PC-9 (cell line): ENCODE measurements around the gene GSC2. TPM values are rescaled to one million over a fixed set of nuclear protein-coding genes. Genes with fewer than 3 reads are reported as not detected.
A peak's percentile ranks its signal among the peaks of the same experiment; 100 is the strongest.

ENCODE experiments used
- BruUV-seq: library from RNA; stranded (reverse); fragments of 400-500 nt; replicated peaks from 2 replicates; lab custom pipeline; 2021; lab: Mats Ljungman, UMichigan
- CTCF ChIA-PET: fragments of 300-600 bp; sonication (Branson Sonifier 250); formaldehyde crosslinking; loops from one replicate; lab custom pipeline; 2022; ENCODE audit warnings: antibody characterized with exemption; lab: Charles Lee
- POLR2A ChIA-PET: fragments of 300-600 bp; sonication (Branson Sonifier 250); formaldehyde crosslinking; loops from one replicate; lab custom pipeline; 2022; ENCODE audit warnings: antibody characterized with exemption; ENCODE audit not compliant: unreplicated experiment; lab: Charles Lee
- DNase-seq, 2 experiments: peaks; one replicate each; pipeline versions ENCODE4 v3.0.0 to v3.0.0-alpha.2; 2015 to 2022; ENCODE audit warnings: mixed read lengths in 1 of 2
- H2AFZ ChIP-seq: fragments of 200-600 bp; sonication (generic); 2 replicates; pipeline ENCODE4 v1.8.1; 2017; ENCODE audit warnings: antibody characterized with exemption
- H3F3A ChIP-seq: fragments of 200-600 bp; sonication (generic); 2 replicates; pipeline ENCODE4 v1.8.1; 2017; ENCODE audit warnings: antibody characterized with exemption, mild to moderate bottlenecking, low read depth; ENCODE audit not compliant: insufficient read depth
- H3K27ac ChIP-seq: fragments of 200-600 bp; sonication (generic); 2 replicates; pipeline ENCODE4 v1.6.1; 2016; ENCODE audit warnings: mixed run types
- H3K27me3 ChIP-seq: fragments of 200-600 bp; sonication (generic); 2 replicates; pipeline ENCODE4 v1.6.1; 2016; ENCODE audit warnings: low read depth, mixed run types; ENCODE audit not compliant: insufficient read depth
- H3K36me3 ChIP-seq: fragments of 200-600 bp; sonication (generic); 2 replicates; pipeline ENCODE4 v1.6.1; 2016; ENCODE audit warnings: low read depth, mixed run types
- H3K4me1 ChIP-seq: fragments of 200-600 bp; sonication (generic); replicated peaks from 2 replicates; pipeline ENCODE4 v1.6.1; 2016; ENCODE audit warnings: mixed run types; ENCODE audit not compliant: insufficient read depth
- H3K4me2 ChIP-seq: fragments of 200-600 bp; sonication (generic); 2 replicates; pipeline ENCODE4 v1.6.1; 2017; ENCODE audit warnings: mixed run types
- H3K4me3 ChIP-seq: fragments of 200-600 bp; sonication (generic); 2 replicates; pipeline ENCODE4 v1.6.1; 2016; ENCODE audit warnings: mixed run types
- H3K79me2 ChIP-seq: fragments of 200-600 bp; sonication (generic); 2 replicates; pipeline ENCODE4 v1.6.1; 2017; ENCODE audit warnings: low read depth, mixed run types
- H3K9me2 ChIP-seq: fragments of 200-600 bp; sonication (generic); 2 replicates; pipeline ENCODE4 v1.8.1; 2017; ENCODE audit warnings: mild to moderate bottlenecking; ENCODE audit not compliant: insufficient read depth
- H3K9me3 ChIP-seq: fragments of 200-600 bp; sonication (generic); 2 replicates; pipeline ENCODE4 v1.8.1; 2016; ENCODE audit warnings: low read depth; ENCODE audit not compliant: insufficient read depth
- H4K20me1 ChIP-seq: fragments of 200-600 bp; sonication (generic); 2 replicates; pipeline ENCODE4 v1.8.1; 2017; ENCODE audit not compliant: insufficient read depth
- EZH2 ChIP-seq: fragments of 200-600 bp; sonication (generic); IDR thresholded peaks from 2 replicates; pipeline ENCODE4 v1.8.0; 2017; ENCODE audit warnings: antibody characterized with exemption, low read depth
- intact Hi-C: fragments of 100-400 bp; cut with micrococcal nuclease; formaldehyde crosslinking; loops from one replicate; pipeline ENCODE4 v1.10.0; 2022; ENCODE audit not compliant: unreplicated experiment
- total RNA-seq: library from RNA; stranded (reverse); gene quantifications from 2 replicates; pipeline ENCODE4 v1.2.3, GENCODE V29; 2021
- TF ChIP-seq, protein P1 (sequence below): fragments of 200-600 bp; sonication (generic); conservative IDR thresholded peaks from 2 replicates; pipeline ENCODE4 v1.6.1; 2017; ENCODE audit warnings: mixed run types, antibody characterized with exemption, mild to moderate bottlenecking, moderate library complexity

The GSC2 gene
- total RNA-seq, 1 experiment from 2014 or later = not detected

DNA sequence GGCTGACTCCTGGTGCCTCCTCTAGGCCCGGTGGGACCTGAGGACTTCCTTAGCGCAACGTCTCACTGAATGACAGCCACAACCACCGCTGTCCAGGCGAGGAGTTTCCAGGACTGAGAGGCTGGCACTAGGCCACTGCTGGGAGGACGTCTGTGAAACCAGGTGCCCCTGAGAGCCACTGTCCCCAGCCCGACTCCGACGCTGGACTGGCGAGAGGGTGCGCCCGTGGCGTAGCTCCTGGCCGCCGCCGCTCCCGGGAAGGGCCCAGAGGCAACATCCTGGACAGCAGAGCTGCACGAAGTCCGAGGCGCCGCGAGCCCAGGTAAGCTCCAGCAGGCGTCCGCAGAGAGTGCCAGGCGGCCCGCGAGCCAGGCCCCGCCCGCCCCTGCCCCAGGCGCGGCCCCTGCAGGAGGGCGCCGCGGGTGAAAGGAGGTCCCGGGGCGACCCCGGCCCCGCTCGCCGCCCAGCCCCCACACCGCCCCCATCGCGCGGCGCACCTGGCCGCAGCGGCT lies 28.4 kb downstream of the GSC2 start:
- ChIA-PET CTCF (no interaction called here), POLR2A (interaction anchor here (0.7 kb wide), 1 partner anchor 190 kb away, joined by 6 read pairs; no protein-coding TSS in a partner anchor)
- H3K27me3 ChIP-seq = no peaks in the 10 kb centered on the region
- H3K4me2 ChIP-seq = peak overlapping the region; percentile 94
- no peak for TF ChIP-seq EZH2
- TF ChIP-seq, protein P1, sequence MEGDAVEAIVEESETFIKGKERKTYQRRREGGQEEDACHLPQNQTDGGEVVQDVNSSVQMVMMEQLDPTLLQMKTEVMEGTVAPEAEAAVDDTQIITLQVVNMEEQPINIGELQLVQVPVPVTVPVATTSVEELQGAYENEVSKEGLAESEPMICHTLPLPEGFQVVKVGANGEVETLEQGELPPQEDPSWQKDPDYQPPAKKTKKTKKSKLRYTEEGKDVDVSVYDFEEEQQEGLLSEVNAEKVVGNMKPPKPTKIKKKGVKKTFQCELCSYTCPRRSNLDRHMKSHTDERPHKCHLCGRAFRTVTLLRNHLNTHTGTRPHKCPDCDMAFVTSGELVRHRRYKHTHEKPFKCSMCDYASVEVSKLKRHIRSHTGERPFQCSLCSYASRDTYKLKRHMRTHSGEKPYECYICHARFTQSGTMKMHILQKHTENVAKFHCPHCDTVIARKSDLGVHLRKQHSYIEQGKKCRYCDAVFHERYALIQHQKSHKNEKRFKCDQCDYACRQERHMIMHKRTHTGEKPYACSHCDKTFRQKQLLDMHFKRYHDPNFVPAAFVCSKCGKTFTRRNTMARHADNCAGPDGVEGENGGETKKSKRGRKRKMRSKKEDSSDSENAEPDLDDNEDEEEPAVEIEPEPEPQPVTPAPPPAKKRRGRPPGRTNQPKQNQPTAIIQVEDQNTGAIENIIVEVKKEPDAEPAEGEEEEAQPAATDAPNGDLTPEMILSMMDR = no peak
- no peaks in the 10 kb centered on the region for H3K9me3 ChIP-seq
- H3K79me2 ChIP-seq = peaks cover 49% of the 10 kb centered on the region
- H3K4me1 ChIP-seq = peaks cover 15% of the 10 kb centered on the region
- H3K9me2 ChIP-seq = no peaks in the 10 kb centered on the region
- peak overlapping the region; percentile 91 for H2AFZ ChIP-seq
- H3K27ac ChIP-seq = peak overlapping the region; percentile 53
- DNase-seq = peak in 1 of 2 experiments; percentile 24
- H3F3A ChIP-seq = no peaks in the 10 kb centered on the region
- intact Hi-C loops = no loop called here
- H3K36me3 ChIP-seq = no peaks in the 10 kb centered on the region
- H4K20me1 ChIP-seq = peaks cover 17% of the 10 kb centered on the region
- BruUV-seq = no TSS peak
- H3K4me3 ChIP-seq = peak overlapping the region; percentile 82

DNA sequence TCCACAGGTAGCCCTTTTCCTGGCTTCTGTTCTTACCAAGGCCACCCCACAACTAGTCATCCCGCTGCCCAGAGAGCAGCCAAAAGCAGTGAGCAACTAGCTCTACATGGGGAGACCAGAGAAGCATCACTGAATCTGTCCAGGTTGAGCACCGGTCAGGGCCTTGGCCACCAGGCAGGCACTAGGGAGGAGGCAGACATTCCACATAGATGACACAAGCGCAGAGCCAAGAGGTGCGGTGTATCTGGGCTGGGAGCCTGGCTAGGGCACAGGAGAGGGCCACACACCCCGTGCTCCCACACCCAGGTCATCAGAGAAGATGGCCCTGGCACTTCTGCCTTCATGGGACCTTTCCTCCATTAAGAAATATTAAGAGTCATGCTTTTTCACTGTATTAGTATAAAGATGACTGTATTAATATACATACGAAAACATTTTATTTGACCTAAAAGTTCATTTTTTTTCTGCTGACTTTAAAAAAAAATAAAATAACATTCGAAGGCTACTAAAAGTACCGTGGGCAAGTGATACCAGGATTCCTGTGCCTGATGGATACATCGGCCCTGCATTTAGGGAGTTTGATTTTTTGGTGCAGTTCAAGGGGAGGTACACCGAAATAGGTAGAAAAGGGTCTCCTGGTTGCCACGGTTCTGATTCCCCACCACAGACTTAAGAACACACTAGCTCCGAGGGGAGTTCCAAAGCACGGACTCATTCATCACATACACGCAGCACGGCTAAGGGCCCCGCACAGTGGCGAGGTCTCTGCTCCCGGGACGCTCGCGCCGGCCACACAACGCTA lies 29.1 kb downstream of the GSC2 start:
- DNase-seq = peak; percentile 71 to 78
- TF ChIP-seq, protein P1 = no peak
- no peak for TF ChIP-seq EZH2
- H3K9me2 ChIP-seq = no peaks in the 10 kb centered on the region
- peak overlapping the region; percentile 53 for H3K27ac ChIP-seq
- TSS peak; percentile 73 for BruUV-seq
- peaks cover 56% of the 10 kb centered on the region for H3K79me2 ChIP-seq
- no peaks in the 10 kb centered on the region for H3F3A ChIP-seq
- no peaks in the 10 kb centered on the region for H3K9me3 ChIP-seq
- no peaks in the 10 kb centered on the region for H3K36me3 ChIP-seq
- peak overlapping the region; percentile 94 for H3K4me2 ChIP-seq
- intact Hi-C loops = no loop called here
- POLR2A ChIA-PET = interaction anchor here (0.5 to 0.6 kb wide), 2 partner anchors 23 to 359 kb away, joined by 3 to 6 read pairs; partner anchors contain the start of gene CDC45
- H4K20me1 ChIP-seq = peaks cover 17% of the 10 kb centered on the region
- peak overlapping the region; percentile 82 for H3K4me3 ChIP-seq
- H3K27me3 ChIP-seq = no peaks in the 10 kb centered on the region
- peaks cover 15% of the 10 kb centered on the region for H3K4me1 ChIP-seq
- CTCF ChIA-PET = interaction anchor here (0.5 kb wide), 1 partner anchor 23 kb away, joined by 3 read pairs; the partner anchor contains the start of gene ESS2
- peak overlapping the region; percentile 91 for H2AFZ ChIP-seq

DNA sequence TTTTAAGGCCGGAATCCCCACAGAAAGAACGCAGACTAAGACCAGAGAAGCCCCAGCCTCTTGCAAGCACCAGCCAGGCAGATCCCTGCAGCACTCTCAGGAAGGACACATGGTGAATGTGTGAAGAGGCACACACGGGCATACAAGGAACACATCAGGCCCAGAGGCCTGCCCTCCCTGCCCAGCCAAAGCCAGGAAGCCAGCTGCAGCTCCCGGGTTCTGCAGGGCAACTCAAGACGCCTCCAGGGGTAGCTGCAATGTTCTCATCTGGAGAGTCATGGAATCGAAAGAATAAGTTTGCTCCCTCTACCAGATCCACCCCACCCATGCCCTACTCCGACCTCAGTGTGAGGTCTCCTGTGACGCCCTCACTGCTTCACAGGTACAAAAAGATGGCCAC lies 30.1 kb downstream of the GSC2 start:
- no TSS peak for BruUV-seq
- CTCF ChIA-PET = no interaction called here
- H4K20me1 ChIP-seq = peaks cover 17% of the 10 kb centered on the region
- H3K9me3 ChIP-seq = no peaks in the 10 kb centered on the region
- H3K79me2 ChIP-seq = peaks cover 67% of the 10 kb centered on the region
- peak overlapping the region; percentile 94; the same call in 1 of the 2 replicates for H3K4me2 ChIP-seq
- no peak overlapping the region for H3K27ac ChIP-seq
- DNase-seq = no peak
- no peaks in the 10 kb centered on the region for H3F3A ChIP-seq
- intact Hi-C loops = no loop called here
- H3K36me3 ChIP-seq = no peaks in the 10 kb centered on the region
- H3K9me2 ChIP-seq = no peaks in the 10 kb centered on the region
- TF ChIP-seq, protein P1 = no peak
- no peak for TF ChIP-seq EZH2
- H3K4me1 ChIP-seq = peaks cover 15% of the 10 kb centered on the region
- no peak overlapping the region for H2AFZ ChIP-seq
- H3K4me3 ChIP-seq = no peak overlapping the region
- no peaks in the 10 kb centered on the region for H3K27me3 ChIP-seq
- POLR2A ChIA-PET = no interaction called here
